Measurements from ENCODE around the gene MRGPRX2. TPM values are rescaled to one million over a fixed set of nuclear protein-coding genes. Genes with fewer than 3 reads are reported as not detected.

The MRGPRX2 gene
- total and polyA plus RNA-seq, 2 donors (not counting 3 experiments of a cell fraction or from before 2014, with no cell fraction given), result not detected

DNA sequence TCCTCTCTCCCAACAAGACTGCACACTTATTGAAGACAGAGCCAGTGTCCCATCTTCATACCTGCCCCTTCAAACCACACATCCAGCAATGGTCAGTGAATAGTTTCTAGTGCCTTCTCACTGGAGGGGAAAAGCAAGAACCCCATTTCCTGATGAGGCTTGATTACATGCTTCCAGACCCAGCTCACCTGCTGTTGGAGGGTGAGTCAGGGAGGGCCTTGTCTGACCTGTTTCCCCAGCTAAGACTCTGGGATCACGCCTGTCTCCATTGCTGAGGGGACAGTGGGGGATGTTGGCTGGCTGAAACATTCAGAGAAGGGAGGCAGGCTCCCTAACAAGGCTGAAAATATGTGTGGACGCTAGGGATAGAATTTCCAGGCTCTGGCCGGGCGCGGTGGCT, 28.9 kb upstream of the MRGPRX2 start:
- Histone ChIP-seq H3K27me3 (ENCODE audit: control insufficient read depth in 2 of 2, insufficient read depth in 2 of 2, low read length in 2 of 2) (no peaks in the 10 kb centered on the region), H3K9me1 (replicated peaks; ENCODE audit: control insufficient read depth, extremely low read depth, insufficient read depth, low read length) (no peaks in the 10 kb centered on the region), H3K4me1 (ENCODE audit: control insufficient read depth, extremely low read depth, insufficient read depth, low read length) (peaks cover 50% of the 10 kb centered on the region), H3K9me3 (replicated peaks; ENCODE audit: control insufficient read depth, insufficient read depth, low read length) (no peaks in the 10 kb centered on the region), H3K36me3 (ENCODE audit: control insufficient read depth in 2 of 2, extremely low read depth in 1 of 2, insufficient read depth in 2 of 2, low read length in 2 of 2) (no peaks in the 10 kb centered on the region), H4K20me1 (replicated peaks; ENCODE audit: control insufficient read depth, extremely low read depth, insufficient read depth, low read length) (no peaks in the 10 kb centered on the region), H3K79me2 (ENCODE audit: control insufficient read depth, insufficient read depth, low read length) (no peaks in the 10 kb centered on the region), H3K9ac (replicated peaks; ENCODE audit: extremely low read depth, insufficient read depth, low read length) (no peak overlapping the region), H3K27ac (ENCODE audit: insufficient read depth, low read depth, low read length) (no peak overlapping the region), H3K4me3 (replicated peaks in 1 of 3; ENCODE audit: insufficient read depth in 1 of 3, low read depth in 1 of 3, low read length in 3 of 3) (no peak overlapping the region), H3K4me2 (ENCODE audit: insufficient read depth, low read length) (no peak overlapping the region), H2AFZ (ENCODE audit: low read depth, low read length) (peak overlapping the region; percentile 55)
- dilution Hi-C loops (cut with MboI; ENCODE audit: extremely low pct_ligation_motif_present, low sequenced_read_pairs) (no loop called here), intact Hi-C loops (cut with micrococcal nuclease) (no loop called here)
- ChIA-PET POLR2A (interaction anchor here (1.0 kb wide), 1 partner anchor 13 kb away, joined by 3 read pairs; no protein-coding TSS in a partner anchor), CTCF (interaction anchor here (0.7 to 2.9 kb wide), 5 partner anchors 10 to 32 kb away, joined by 3 to 43 read pairs (median 5); partner anchors contain the start of gene ZDHHC13)
- no peak for DNase-seq (ENCODE audit: low read depth, low spot score)
- BruUV-seq (replicated peaks), result no TSS peak
- FAIRE-seq, result no peak
- TF ChIP-seq GATA2 (IDR thresholded peaks at IDR 0.05; ENCODE audit: insufficient read depth, insufficient read length, low read depth, low read length), result no peak
- no peak for TF ChIP-seq FOS (IDR thresholded peaks at IDR 0.05; ENCODE audit: borderline replicate concordance, insufficient read depth, low read length)
- no peak for TF ChIP-seq EZH2 (IDR thresholded peaks at IDR 0.05; ENCODE audit: borderline replicate concordance, low read depth, low read length, severe bottlenecking)
- TF ChIP-seq POLR2A (IDR thresholded peaks at IDR 0.05; ENCODE audit: low read depth, low read length), result no peak
- TF ChIP-seq JUN (IDR thresholded peaks at IDR 0.05; ENCODE audit: borderline replicate concordance, insufficient read depth, insufficient read length, low read depth), result no peak
- TF ChIP-seq, protein P1, sequence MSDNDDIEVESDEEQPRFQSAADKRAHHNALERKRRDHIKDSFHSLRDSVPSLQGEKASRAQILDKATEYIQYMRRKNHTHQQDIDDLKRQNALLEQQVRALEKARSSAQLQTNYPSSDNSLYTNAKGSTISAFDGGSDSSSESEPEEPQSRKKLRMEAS (IDR thresholded peaks at IDR 0.05; ENCODE audit: insufficient read depth, insufficient read length), result no peak

DNA sequence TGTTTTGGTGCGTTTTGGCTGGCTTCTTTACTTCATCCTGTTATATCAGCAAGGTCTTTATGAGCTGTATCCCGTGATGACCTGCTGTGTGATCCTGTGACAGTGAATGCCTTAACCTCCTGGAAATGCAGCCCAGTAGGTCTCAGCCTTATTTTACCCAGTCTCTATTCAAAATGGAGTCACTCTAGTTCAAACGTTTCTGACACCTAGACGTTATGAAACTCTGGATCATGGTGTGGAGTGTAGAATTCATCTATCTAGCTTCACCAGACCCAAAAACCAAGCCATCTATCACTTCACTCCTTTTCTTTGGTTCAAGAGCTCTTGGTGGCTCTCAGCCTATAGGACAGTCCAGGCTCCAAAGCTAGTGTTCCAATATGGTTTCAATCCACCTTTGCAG, 28.3 kb upstream of the MRGPRX2 start:
- Histone ChIP-seq H3K27me3 (ENCODE audit: control insufficient read depth in 2 of 2, insufficient read depth in 2 of 2, low read length in 2 of 2) (no peaks in the 10 kb centered on the region), H3K9ac (replicated peaks; ENCODE audit: extremely low read depth, insufficient read depth, low read length) (no peak overlapping the region), H3K9me1 (replicated peaks; ENCODE audit: control insufficient read depth, extremely low read depth, insufficient read depth, low read length) (no peaks in the 10 kb centered on the region), H3K4me3 (replicated peaks in 1 of 3; ENCODE audit: insufficient read depth in 1 of 3, low read depth in 1 of 3, low read length in 3 of 3) (no peak overlapping the region), H3K36me3 (ENCODE audit: control insufficient read depth in 2 of 2, extremely low read depth in 1 of 2, insufficient read depth in 2 of 2, low read length in 2 of 2) (no peaks in the 10 kb centered on the region), H4K20me1 (replicated peaks; ENCODE audit: control insufficient read depth, extremely low read depth, insufficient read depth, low read length) (no peaks in the 10 kb centered on the region), H3K27ac (ENCODE audit: insufficient read depth, low read depth, low read length) (peak overlapping the region; percentile 78), H3K9me3 (replicated peaks; ENCODE audit: control insufficient read depth, insufficient read depth, low read length) (no peaks in the 10 kb centered on the region), H2AFZ (ENCODE audit: low read depth, low read length) (no peak overlapping the region), H3K79me2 (ENCODE audit: control insufficient read depth, insufficient read depth, low read length) (no peaks in the 10 kb centered on the region), H3K4me2 (ENCODE audit: insufficient read depth, low read length) (no peak overlapping the region), H3K4me1 (ENCODE audit: control insufficient read depth, extremely low read depth, insufficient read depth, low read length) (peaks cover 47% of the 10 kb centered on the region)
- FAIRE-seq (no peak), DNase-seq (ENCODE audit: low read depth, low spot score) (no peak)
- TF ChIP-seq, protein P1 (IDR thresholded peaks at IDR 0.05; ENCODE audit: insufficient read depth, insufficient read length), result no peak
- no peak for TF ChIP-seq GATA2 (IDR thresholded peaks at IDR 0.05; ENCODE audit: insufficient read depth, insufficient read length, low read depth, low read length)
- TF ChIP-seq EZH2 (IDR thresholded peaks at IDR 0.05; ENCODE audit: borderline replicate concordance, low read depth, low read length, severe bottlenecking), result no peak
- TF ChIP-seq FOS (IDR thresholded peaks at IDR 0.05; ENCODE audit: borderline replicate concordance, insufficient read depth, low read length), result no peak
- no peak for TF ChIP-seq POLR2AphosphoS5 (IDR thresholded peaks at IDR 0.05; ENCODE audit: insufficient read depth, low read depth, low read length)
- TF ChIP-seq, protein P2, sequence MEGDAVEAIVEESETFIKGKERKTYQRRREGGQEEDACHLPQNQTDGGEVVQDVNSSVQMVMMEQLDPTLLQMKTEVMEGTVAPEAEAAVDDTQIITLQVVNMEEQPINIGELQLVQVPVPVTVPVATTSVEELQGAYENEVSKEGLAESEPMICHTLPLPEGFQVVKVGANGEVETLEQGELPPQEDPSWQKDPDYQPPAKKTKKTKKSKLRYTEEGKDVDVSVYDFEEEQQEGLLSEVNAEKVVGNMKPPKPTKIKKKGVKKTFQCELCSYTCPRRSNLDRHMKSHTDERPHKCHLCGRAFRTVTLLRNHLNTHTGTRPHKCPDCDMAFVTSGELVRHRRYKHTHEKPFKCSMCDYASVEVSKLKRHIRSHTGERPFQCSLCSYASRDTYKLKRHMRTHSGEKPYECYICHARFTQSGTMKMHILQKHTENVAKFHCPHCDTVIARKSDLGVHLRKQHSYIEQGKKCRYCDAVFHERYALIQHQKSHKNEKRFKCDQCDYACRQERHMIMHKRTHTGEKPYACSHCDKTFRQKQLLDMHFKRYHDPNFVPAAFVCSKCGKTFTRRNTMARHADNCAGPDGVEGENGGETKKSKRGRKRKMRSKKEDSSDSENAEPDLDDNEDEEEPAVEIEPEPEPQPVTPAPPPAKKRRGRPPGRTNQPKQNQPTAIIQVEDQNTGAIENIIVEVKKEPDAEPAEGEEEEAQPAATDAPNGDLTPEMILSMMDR (IDR thresholded peaks at IDR 0.05; ENCODE audit: extremely low read depth in 1 of 2, insufficient read depth in 1 of 2, low read depth in 1 of 2, low read length in 2 of 2), result no peak
- TF ChIP-seq POLR2A (IDR thresholded peaks at IDR 0.05; ENCODE audit: low read depth, low read length), result no peak
- no peak for TF ChIP-seq JUN (IDR thresholded peaks at IDR 0.05; ENCODE audit: borderline replicate concordance, insufficient read depth, insufficient read length, low read depth)
- TF ChIP-seq MYC (IDR thresholded peaks at IDR 0.05; ENCODE audit: low read depth, low read length), result no peak
- CTCF ChIA-PET, result interaction anchor here (0.7 to 2.9 kb wide), 7 partner anchors 9 to 33 kb away, joined by 3 to 43 read pairs (median 5); partner anchors contain the start of gene ZDHHC13
- intact Hi-C loops (cut with micrococcal nuclease), result no loop called here
- no TSS peak for BruUV-seq (replicated peaks)
- dilution Hi-C loops (cut with MboI; ENCODE audit: extremely low pct_ligation_motif_present, low sequenced_read_pairs), result no loop called here
- POLR2A ChIA-PET, result interaction anchor here (0.6 to 1.0 kb wide), 2 partner anchors 13 to 65 kb away, joined by 3 read pairs; no protein-coding TSS in a partner anchor

Measured in endothelial cell of umbilical vein (primary cell).